Measurements from ENCODE around the gene TRIM38.
"Not testable (repeated sequence)": the region's sequence is repeated elsewhere in the genome, so short reads cannot be mapped to it uniquely, and the experiment has no call there.

TRIM38 gene

GRCh38 chr6:25942561-25943147, 19.9 kb upstream of the TRIM38 start:
- DNase-seq (ENCODE audit: low read depth in 1 of 2, low spot score in 1 of 2): no peak

GRCh38 chr6:25943887-25944286, 18.7 kb upstream of the TRIM38 start:
- no peak for DNase-seq (ENCODE audit: low read depth in 1 of 2, low spot score in 1 of 2)

GRCh38 chr6:25944688-25945574, 17.7 kb upstream of the TRIM38 start:
- no peak for DNase-seq (ENCODE audit: low read depth in 1 of 2, low spot score in 1 of 2)

GRCh38 chr6:25945738-25946137, 16.9 kb upstream of the TRIM38 start:
- DNase-seq (ENCODE audit: low read depth in 1 of 2, low spot score in 1 of 2): not testable (repeated sequence)

- no peak for DNase-seq (ENCODE audit: low read depth in 1 of 2, low spot score in 1 of 2)
These were observed 16.0 kb upstream of the TRIM38 start for GRCh38 chr6:25946631-25947030.

GRCh38 chr6:25947492-25947891, 15.1 kb upstream of the TRIM38 start:
- not testable (repeated sequence) for DNase-seq (ENCODE audit: low read depth in 1 of 2, low spot score in 1 of 2)

- DNase-seq (ENCODE audit: low read depth in 1 of 2, low spot score in 1 of 2): no peak
These were observed 12.9 kb upstream of the TRIM38 start for GRCh38 chr6:25949695-25950094.

- DNase-seq (ENCODE audit: low read depth in 1 of 2, low spot score in 1 of 2): no peak
These were observed 12.3 kb upstream of the TRIM38 start for GRCh38 chr6:25950297-25950696.

- DNase-seq (ENCODE audit: low read depth in 1 of 2, low spot score in 1 of 2): no peak
These were observed 11.1 kb upstream of the TRIM38 start for GRCh38 chr6:25951296-25952032.

GRCh38 chr6:25952535-25952934, 10.1 kb upstream of the TRIM38 start:
- DNase-seq (ENCODE audit: low read depth in 1 of 2, low spot score in 1 of 2): no peak

GRCh38 chr6:25953733-25954132, 8.9 kb upstream of the TRIM38 start:
- DNase-seq (ENCODE audit: low read depth in 1 of 2, low spot score in 1 of 2): no peak

- no peak for DNase-seq (ENCODE audit: low read depth in 1 of 2, low spot score in 1 of 2)
These were observed 7.8 kb upstream of the TRIM38 start for GRCh38 chr6:25954756-25955155.

GRCh38 chr6:25956226-25956625, 6.4 kb upstream of the TRIM38 start:
- no peak for DNase-seq (ENCODE audit: low read depth in 1 of 2, low spot score in 1 of 2)

GRCh38 chr6:25958700-25959162, 3.9 kb upstream of the TRIM38 start:
- no peak for DNase-seq (ENCODE audit: low read depth in 1 of 2, low spot score in 1 of 2)

GRCh38 chr6:25959890-25960536, 2.6 kb upstream of the TRIM38 start:
- no peak for DNase-seq (ENCODE audit: low read depth in 1 of 2, low spot score in 1 of 2)

GRCh38 chr6:25960734-25961133, 1.9 kb upstream of the TRIM38 start:
- no peak for DNase-seq (ENCODE audit: low read depth in 1 of 2, low spot score in 1 of 2)

- DNase-seq (ENCODE audit: low read depth in 1 of 2, low spot score in 1 of 2): no peak
These were observed 918 bp upstream of the TRIM38 start for GRCh38 chr6:25961619-25962148.

GRCh38 chr6:25963426-25964123, 973 bp downstream of the TRIM38 start:
- no peak for DNase-seq (ENCODE audit: low read depth in 1 of 2, low spot score in 1 of 2)

- DNase-seq (ENCODE audit: low read depth in 1 of 2, low spot score in 1 of 2): no peak
These were observed 2.5 kb downstream of the TRIM38 start for GRCh38 chr6:25965058-25965457.

GRCh38 chr6:25966711-25967110, 4.1 kb downstream of the TRIM38 start:
- no peak for DNase-seq (ENCODE audit: low read depth in 1 of 2, low spot score in 1 of 2)

All from stimulated activated CD4-positive, alpha-beta T cell treated with anti-CD3 and anti-CD28 coated beads, Interleukin-15, amount 100 ng/mL, for 1 hour (primary cell).